Breast epithelium (tissue), 4 donors: Measurements from ENCODE around the gene WDSUB1. TPM values are rescaled to one million over a fixed set of nuclear protein-coding genes. Genes with fewer than 3 reads are reported as not detected.

Experiments used
- DNase-seq, 2 donors: peaks; one replicate each; pipeline ENCODE4 v3.0.0-alpha.2; 2019; ENCODE audit warnings: low spot score in 2 of 2
- H3K27ac ChIP-seq, 2 donors: fragments of 200-600 bp; sonication (generic) in 1 of 2; one replicate each; pipeline ENCODE4 v1.5.1; 2016 to 2019; ENCODE audit warnings: mild to moderate bottlenecking in 1 of 2
- H3K27me3 ChIP-seq, 2 donors: fragments of 200-600 bp; sonication (generic) in 1 of 2; one replicate each; pipeline versions ENCODE4 v1.5.1 to v1.6.0; 2017 to 2019; ENCODE audit warnings: control low read depth in 1 of 2, mild to moderate bottlenecking in 1 of 2
- H3K36me3 ChIP-seq: fragments of 200-600 bp; one replicate; pipeline ENCODE4 v1.5.1; 2019
- H3K4me1 ChIP-seq, 2 donors: fragments of 200-600 bp; sonication (generic); one replicate each; pipeline ENCODE4 v1.5.1; 2016 to 2019; ENCODE audit warnings: control low read depth in 1 of 2
- H3K4me3 ChIP-seq, 3 donors: fragments of 200-600 bp; sonication (generic); 1 replicate in 2 of 3; 2 replicates in 1 of 3; pipeline ENCODE4 v1.5.1; 2016 to 2019; ENCODE audit warnings: mild to moderate bottlenecking in 3 of 3, moderate library complexity in 2 of 3
- H3K9me3 ChIP-seq, 2 donors: fragments of 200-600 bp; sonication (generic) in 1 of 2; one replicate each; pipeline ENCODE4 v1.5.1; 2016 to 2019; ENCODE audit warnings: control low read depth in 1 of 2
- POLR2A ChIP-seq: fragments of 450-650 bp; IDR thresholded peaks from one replicate; pipeline ENCODE4 v1.6.1; 2016; ENCODE audit warnings: antibody characterized with exemption, mild to moderate bottlenecking, moderate library complexity
- POLR2AphosphoS5 ChIP-seq, 3 donors: sonication (generic); formaldehyde crosslinking; IDR thresholded peaks; one replicate each; pipeline ENCODE4 v1.6.1; 2017; ENCODE audit warnings: antibody characterized with exemption in 3 of 3
- intact Hi-C: fragments of 100-400 bp; cut with DNase I; formaldehyde crosslinking; loops from one replicate; pipeline ENCODE4 v1.15.1; 2023; ENCODE audit warnings: low total_unique reads
- total RNA-seq, 3 donors: library from RNA; depleted of rRNA; stranded (reverse); fragments of >200 nt; gene quantifications; one replicate each; pipeline ENCODE4 v1.1.0, GENCODE V29; 2016
- TF ChIP-seq, protein P1 (sequence below), 3 donors: fragments of 450-650 bp; IDR thresholded peaks; one replicate each; pipeline ENCODE4 v1.5.1; 2016 to 2017; ENCODE audit warnings: antibody characterized with exemption in 3 of 3, mild to moderate bottlenecking in 3 of 3, moderate library complexity in 3 of 3

The WDSUB1 gene
- total RNA-seq, 3 donors from 2014 or later: 8.2 to 14.3 (median 8.8) TPM

GRCh38 chr2:159234868-159235267, 51.6 kb downstream of the WDSUB1 start:
- Histone ChIP-seq H3K36me3 (no peaks in the 10 kb centered on the region), H3K9me3 (no peaks in the 10 kb centered on the region), H3K4me3 (no peak overlapping the region), H3K27ac (no peak overlapping the region), H3K27me3 (no peaks in the 10 kb centered on the region), H3K4me1 (no peaks in the 10 kb centered on the region)
- DNase-seq: no peak
- intact Hi-C loops: no loop called here
- TF ChIP-seq POLR2AphosphoS5 (IDR thresholded peaks at IDR 0.05): no peak
- no peak for TF ChIP-seq POLR2A
- TF ChIP-seq, protein P1, sequence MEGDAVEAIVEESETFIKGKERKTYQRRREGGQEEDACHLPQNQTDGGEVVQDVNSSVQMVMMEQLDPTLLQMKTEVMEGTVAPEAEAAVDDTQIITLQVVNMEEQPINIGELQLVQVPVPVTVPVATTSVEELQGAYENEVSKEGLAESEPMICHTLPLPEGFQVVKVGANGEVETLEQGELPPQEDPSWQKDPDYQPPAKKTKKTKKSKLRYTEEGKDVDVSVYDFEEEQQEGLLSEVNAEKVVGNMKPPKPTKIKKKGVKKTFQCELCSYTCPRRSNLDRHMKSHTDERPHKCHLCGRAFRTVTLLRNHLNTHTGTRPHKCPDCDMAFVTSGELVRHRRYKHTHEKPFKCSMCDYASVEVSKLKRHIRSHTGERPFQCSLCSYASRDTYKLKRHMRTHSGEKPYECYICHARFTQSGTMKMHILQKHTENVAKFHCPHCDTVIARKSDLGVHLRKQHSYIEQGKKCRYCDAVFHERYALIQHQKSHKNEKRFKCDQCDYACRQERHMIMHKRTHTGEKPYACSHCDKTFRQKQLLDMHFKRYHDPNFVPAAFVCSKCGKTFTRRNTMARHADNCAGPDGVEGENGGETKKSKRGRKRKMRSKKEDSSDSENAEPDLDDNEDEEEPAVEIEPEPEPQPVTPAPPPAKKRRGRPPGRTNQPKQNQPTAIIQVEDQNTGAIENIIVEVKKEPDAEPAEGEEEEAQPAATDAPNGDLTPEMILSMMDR (IDR thresholded peaks at IDR 0.05): no peak

DNA sequence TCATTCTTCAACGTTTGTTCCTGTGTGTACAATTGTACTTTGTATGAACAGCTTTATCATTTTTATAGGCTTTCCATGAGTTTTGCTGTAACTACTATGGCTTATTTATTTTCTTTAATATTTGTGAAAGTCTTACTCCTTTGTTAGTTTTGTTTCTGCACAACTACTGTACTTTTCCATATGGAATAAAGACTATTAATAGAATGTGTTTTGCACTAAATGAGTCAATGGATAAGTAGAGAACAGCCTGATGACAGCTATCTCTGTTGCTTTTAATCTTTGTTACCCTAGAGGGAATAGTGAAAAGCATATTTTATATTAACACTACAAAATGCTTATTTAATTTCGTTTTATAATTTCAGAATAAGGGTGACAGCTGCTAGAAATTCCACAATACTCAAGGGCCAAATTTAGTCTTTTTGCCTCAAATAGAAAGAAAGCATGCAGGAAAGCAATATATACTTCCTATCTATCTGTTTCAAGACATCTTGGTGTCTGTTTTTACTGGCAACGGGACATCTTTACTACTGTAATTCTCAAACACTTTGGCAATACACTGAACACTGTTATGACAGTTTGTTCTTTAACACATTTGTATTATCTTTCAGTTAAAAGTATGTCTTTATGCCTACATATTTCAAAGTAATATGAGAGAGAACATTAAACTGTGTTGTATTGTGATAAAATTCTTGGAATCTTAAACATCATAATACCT, 53.9 kb downstream of the WDSUB1 start:
- Histone ChIP-seq H3K27ac (no peak overlapping the region), H3K36me3 (no peaks in the 10 kb centered on the region), H3K4me1 (no peaks in the 10 kb centered on the region), H3K4me3 (no peak overlapping the region), H3K9me3 (no peaks in the 10 kb centered on the region), H3K27me3 (no peaks in the 10 kb centered on the region)
- intact Hi-C loops: no loop called here
- TF ChIP-seq POLR2A (no peak), POLR2AphosphoS5 (IDR thresholded peaks at IDR 0.05) (no peak)
- TF ChIP-seq, protein P1 (IDR thresholded peaks at IDR 0.05): no peak
- no peak for DNase-seq

- H3K27me3 ChIP-seq: no peaks in the 10 kb centered on the region
- H3K4me3 ChIP-seq: no peak overlapping the region
- no peak overlapping the region for H3K27ac ChIP-seq
- intact Hi-C loops: no loop called here
- H3K4me1 ChIP-seq: no peaks in the 10 kb centered on the region
- TF ChIP-seq POLR2A (no peak), POLR2AphosphoS5 (IDR thresholded peaks at IDR 0.05) (no peak)
- TF ChIP-seq, protein P1 (IDR thresholded peaks at IDR 0.05): no peak
- H3K9me3 ChIP-seq: no peaks in the 10 kb centered on the region
- DNase-seq: no peak
- H3K36me3 ChIP-seq: no peaks in the 10 kb centered on the region
Observed at GRCh38 chr2:159230145-159230877, 56.2 kb downstream of the WDSUB1 start.

- Histone ChIP-seq H3K36me3 (no peaks in the 10 kb centered on the region), H3K9me3 (no peaks in the 10 kb centered on the region), H3K4me1 (no peaks in the 10 kb centered on the region), H3K27me3 (no peaks in the 10 kb centered on the region), H3K27ac (peak overlapping the region in 1 of 2 donors; percentile 5), H3K4me3 (no peak overlapping the region)
- TF ChIP-seq POLR2AphosphoS5 (IDR thresholded peaks at IDR 0.05) (no peak), POLR2A (no peak)
- TF ChIP-seq, protein P1 (IDR thresholded peaks at IDR 0.05): no peak
- DNase-seq: no peak
- intact Hi-C loops: no loop called here
Observed at GRCh38 chr2:159229476-159230144, 56.9 kb downstream of the WDSUB1 start.
